ENCODE results near the gene IFT43.

IFT43 gene

GRCh38 chr14:75985618-75986438, at the start of gene IFT43:
TSS of gene IFT43 (plus strand) at chr14:75985763. CDS start at chr14:75985787, 24 bp downstream.
- Histone ChIP-seq H3K4me3 (peak within 1 kb of the TSS; percentile 67 to 96 (median 91)), H3K27ac (peak within 1 kb of the TSS; percentile 37 to 96 (median 86))

GRCh38 chr14:75939200-75939599, 46.4 kb upstream of the IFT43 start:
- H3K4me3 ChIP-seq, result no peak overlapping the region
- no peak overlapping the region for H3K27ac ChIP-seq

- Histone ChIP-seq H3K4me3 (no peak overlapping the region), H3K27ac (no peak overlapping the region)
Measured at GRCh38 chr14:75941030-75941429, 44.5 kb upstream of the IFT43 start.

GRCh38 chr14:75944607-75945241, 40.8 kb upstream of the IFT43 start:
- Histone ChIP-seq H3K4me3 (no peak overlapping the region), H3K27ac (no peak overlapping the region)

- H3K4me3 ChIP-seq, result no peak overlapping the region
Measured at GRCh38 chr14:75946785-75947184, 38.8 kb upstream of the IFT43 start.

GRCh38 chr14:75952489-75952888, 33.1 kb upstream of the IFT43 start:
- no peak overlapping the region for H3K4me3 ChIP-seq
- no peak overlapping the region for H3K27ac ChIP-seq

More at GRCh38 chr14:75946785-75947184, 38.8 kb upstream of the IFT43 start:
- H3K27ac ChIP-seq, result no peak overlapping the region

- no peak overlapping the region for H3K4me3 ChIP-seq
- no peak overlapping the region for H3K27ac ChIP-seq
Measured at GRCh38 chr14:75959031-75959430, 26.5 kb upstream of the IFT43 start.

- Histone ChIP-seq H3K4me3 (no peak overlapping the region), H3K27ac (peak overlapping the region in 1 of 21 experiments; percentile 12)
Measured at GRCh38 chr14:75960231-75960630, 25.3 kb upstream of the IFT43 start.

GRCh38 chr14:75961662-75962061, 23.9 kb upstream of the IFT43 start:
- Histone ChIP-seq H3K4me3 (no peak overlapping the region), H3K27ac (no peak overlapping the region)

- H3K27ac ChIP-seq, result no peak overlapping the region
- no peak overlapping the region for H3K4me3 ChIP-seq
Measured at GRCh38 chr14:75967866-75968265, 17.7 kb upstream of the IFT43 start.

GRCh38 chr14:75968456-75968855, 17.1 kb upstream of the IFT43 start:
- H3K27ac ChIP-seq, result peak overlapping the region in 2 of 21 experiments; percentile 21 to 48
- H3K4me3 ChIP-seq, result no peak overlapping the region

- Histone ChIP-seq H3K27ac (peak overlapping the region in 2 of 21 experiments; percentile 21 to 48), H3K4me3 (no peak overlapping the region)
Measured at GRCh38 chr14:75969126-75969525, 16.4 kb upstream of the IFT43 start.

GRCh38 chr14:75969891-75970290, 15.7 kb upstream of the IFT43 start:
- Histone ChIP-seq H3K4me3 (no peak overlapping the region), H3K27ac (no peak overlapping the region)

- H3K4me3 ChIP-seq, result no peak overlapping the region
Measured at GRCh38 chr14:75970989-75971388, 14.6 kb upstream of the IFT43 start.

GRCh38 chr14:75971509-75971908, 14.1 kb upstream of the IFT43 start:
- Histone ChIP-seq H3K4me3 (no peak overlapping the region), H3K27ac (no peak overlapping the region)

More at GRCh38 chr14:75970989-75971388, 14.6 kb upstream of the IFT43 start:
- H3K27ac ChIP-seq, result no peak overlapping the region

GRCh38 chr14:75972801-75973421, 12.7 kb upstream of the IFT43 start:
- Histone ChIP-seq H3K4me3 (no peak overlapping the region), H3K27ac (no peak overlapping the region)

GRCh38 chr14:75976826-75977581, 8.6 kb upstream of the IFT43 start:
- no peak overlapping the region for H3K4me3 ChIP-seq
- no peak overlapping the region for H3K27ac ChIP-seq

- Histone ChIP-seq H3K27ac (peak overlapping the region in 1 of 21 experiments; percentile 21), H3K4me3 (no peak overlapping the region)
Measured at GRCh38 chr14:75977582-75977943, 8.0 kb upstream of the IFT43 start.

GRCh38 chr14:75978249-75978731, 7.3 kb upstream of the IFT43 start:
- Histone ChIP-seq H3K27ac (peak overlapping the region in 3 of 21 experiments; percentile 10 to 83 (median 48)), H3K4me3 (peak overlapping the region in 1 of 7 experiments; percentile 66)
